Stimulated activated effector memory CD8-positive, alpha-beta T cell treated with anti-CD3 and anti-CD28 coated beads, Interleukin-12 subunit alpha, Interleukin-12 subunit beta, amount 100 ng/mL, for 72 hours (primary cell): ENCODE results near the gene STARD3.
A peak's percentile ranks its signal among the peaks of the same experiment; 100 is the strongest.
"Not testable (repeated sequence)": the region's sequence is repeated elsewhere in the genome, so short reads cannot be mapped to it uniquely, and the experiment has no call there.

Experiments
- ATAC-seq: fragments of 150-1000 bp; cut with Tn5 transposase; 2 replicates; pipeline ENCODE4 v1.10.0; 2021
- DNase-seq, 2 donors: peaks; one replicate each; pipeline ENCODE4 v3.0.0; 2021 to 2022; ENCODE audit warnings: low spot score in 2 of 2
- H3K27ac Mint-ChIP-seq: one replicate; pipeline ENCODE4 v1.8.0; 2022; ENCODE audit warnings: mild to moderate bottlenecking, mixed read lengths
- H3K36me3 Mint-ChIP-seq: one replicate; pipeline ENCODE4 v1.8.0; 2022; ENCODE audit warnings: mild to moderate bottlenecking, mixed read lengths
- H3K4me1 Mint-ChIP-seq: one replicate; pipeline ENCODE4 v1.8.0; 2022; ENCODE audit warnings: mixed read lengths
- H3K4me3 Mint-ChIP-seq: one replicate; pipeline ENCODE4 v1.8.0; 2022; ENCODE audit warnings: mild to moderate bottlenecking, mixed read lengths
- H3K9me3 Mint-ChIP-seq: one replicate; pipeline ENCODE4 v1.8.0; 2022; ENCODE audit warnings: mixed read lengths

Gene STARD3

DNA sequence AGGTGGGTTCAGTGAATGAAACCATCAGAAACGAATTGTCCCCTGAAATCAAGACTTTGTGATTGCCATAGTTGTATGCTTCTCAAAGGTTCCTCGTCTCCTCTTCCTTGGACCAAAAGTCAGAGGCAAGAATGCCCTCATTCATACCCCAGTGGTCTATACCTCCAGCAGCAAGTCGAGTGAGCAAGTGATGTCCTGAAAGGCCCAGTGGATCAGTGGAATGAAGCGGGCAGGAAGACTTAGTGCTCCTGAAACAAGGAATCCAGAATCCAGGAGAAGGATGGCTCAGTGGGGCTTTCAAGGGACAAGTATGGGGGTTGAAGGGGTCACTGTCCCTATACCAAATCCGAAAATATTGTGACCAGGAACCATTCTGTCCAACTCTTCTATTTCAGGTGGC lies 57.6 kb downstream of the STARD3 start:
- Mint-ChIP-seq H3K36me3 (no peaks in the 10 kb centered on the region), H3K4me3 (no peak overlapping the region), H3K9me3 (no peaks in the 10 kb centered on the region), H3K4me1 (peaks cover 7% of the 10 kb centered on the region), H3K27ac (no peak overlapping the region)
- DNase-seq (no peak), ATAC-seq (no peak)

DNA sequence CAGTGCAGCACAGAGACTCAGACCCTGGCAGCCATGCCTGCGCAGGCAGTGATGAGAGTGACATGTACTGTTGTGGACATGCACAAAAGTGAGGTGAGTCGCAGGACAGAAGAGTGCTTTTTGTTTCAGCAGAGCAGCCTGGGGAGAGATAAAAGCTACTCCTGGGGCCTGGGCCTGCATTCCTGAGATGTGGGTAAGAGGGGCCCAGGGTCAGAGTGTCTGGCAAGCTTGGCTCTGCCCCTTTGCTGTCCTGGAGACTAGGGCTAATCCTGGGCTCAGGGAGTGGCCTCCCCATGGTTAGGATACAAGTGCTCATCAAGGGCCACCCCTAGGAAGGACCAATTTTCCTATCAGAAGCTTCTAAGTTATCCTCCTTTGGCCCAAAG lies 58.1 kb downstream of the STARD3 start:
- Mint-ChIP-seq H3K9me3 (no peaks in the 10 kb centered on the region), H3K4me1 (peaks cover 11% of the 10 kb centered on the region), H3K36me3 (no peaks in the 10 kb centered on the region), H3K4me3 (no peak overlapping the region), H3K27ac (no peak overlapping the region)
- no peak for DNase-seq
- ATAC-seq = peak; percentile 24

DNA sequence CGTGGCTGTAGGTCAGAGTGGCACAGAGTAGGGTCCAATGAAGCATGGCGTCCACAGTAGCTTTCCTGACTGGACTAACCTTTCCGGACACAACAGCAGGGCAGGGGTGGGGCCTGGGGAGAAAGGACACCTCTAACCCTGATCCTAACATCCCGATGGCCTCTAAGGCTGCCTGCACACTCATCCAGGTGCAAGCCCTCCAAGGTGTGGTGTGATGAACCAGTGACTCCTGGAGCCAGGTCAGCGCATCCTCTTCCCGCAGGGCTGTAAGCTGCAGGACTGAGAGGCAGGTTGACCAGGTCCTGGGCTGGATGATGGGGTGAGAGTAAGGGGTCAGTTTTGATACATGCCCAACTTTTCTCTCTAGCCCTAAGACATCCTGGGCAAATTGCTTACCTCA lies 59.8 kb downstream of the STARD3 start:
- no peak for ATAC-seq
- no peak overlapping the region for H3K27ac Mint-ChIP-seq
- H3K36me3 Mint-ChIP-seq = no peaks in the 10 kb centered on the region
- H3K4me3 Mint-ChIP-seq = no peak overlapping the region
- no peak for DNase-seq
- no peaks in the 10 kb centered on the region for H3K9me3 Mint-ChIP-seq
- peaks cover 11% of the 10 kb centered on the region for H3K4me1 Mint-ChIP-seq

DNA sequence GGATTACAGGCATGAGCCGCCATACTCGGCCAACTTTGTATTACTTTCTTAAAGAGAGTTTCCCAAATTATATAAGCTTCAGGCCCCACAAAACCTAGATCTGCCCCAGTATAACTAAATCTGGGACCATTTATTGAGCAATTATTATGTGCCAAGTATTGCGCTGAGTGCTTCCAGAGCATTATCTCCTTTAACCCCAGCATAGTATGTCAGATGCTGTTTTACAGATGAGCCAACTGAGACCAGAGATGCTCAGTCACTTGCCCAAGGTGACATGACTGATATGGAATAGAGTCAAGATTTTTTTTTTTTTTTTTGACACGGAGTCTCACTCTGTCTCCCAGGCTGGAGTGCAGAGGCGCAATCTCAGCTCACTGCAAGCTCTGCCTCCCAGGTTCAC lies 61.0 kb downstream of the STARD3 start:
- H3K4me3 Mint-ChIP-seq = no peak overlapping the region

DNA sequence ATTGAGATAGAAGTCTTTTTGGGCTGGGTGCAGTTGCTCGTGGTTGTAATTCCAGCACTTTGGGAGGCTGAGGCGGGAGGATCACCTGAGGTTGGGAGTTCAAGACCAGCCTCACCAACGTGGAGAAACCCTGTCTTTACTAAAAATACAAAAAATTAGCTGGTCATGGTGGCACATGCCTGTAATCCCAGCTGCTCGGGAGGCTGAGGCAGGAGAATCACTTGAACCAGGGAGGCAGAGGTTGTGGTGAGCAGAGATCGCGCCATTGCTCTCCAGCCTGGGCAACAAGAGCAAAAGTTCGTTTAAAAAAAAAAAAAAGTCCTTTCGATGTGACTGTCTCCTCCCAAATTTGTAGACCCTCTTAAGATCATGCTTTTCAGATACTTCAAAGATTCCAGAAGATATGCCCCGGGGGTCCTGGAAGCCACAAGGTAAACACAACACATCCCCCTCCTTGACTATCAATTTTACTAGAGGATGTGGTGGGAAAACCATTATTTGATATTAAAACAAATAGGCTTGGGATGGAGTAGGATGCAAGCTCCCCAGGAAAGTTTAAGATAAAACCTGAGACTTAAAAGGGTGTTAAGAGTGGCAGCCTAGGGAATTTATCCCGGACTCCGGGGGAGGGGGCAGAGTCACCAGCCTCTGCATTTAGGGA lies 62.3 kb downstream of the STARD3 start:
- peak overlapping the region; percentile 33 for H3K4me3 Mint-ChIP-seq
- DNase-seq, H3K9me3 Mint-ChIP-seq, H3K36me3 Mint-ChIP-seq, H3K27ac Mint-ChIP-seq, ATAC-seq: not testable (repeated sequence)
- peaks cover 17% of the 10 kb centered on the region for H3K4me1 Mint-ChIP-seq

More for the DNA sequence above, 61.0 kb downstream of the STARD3 start:
- Mint-ChIP-seq H3K9me3 (no peaks in the 10 kb centered on the region), H3K27ac (no peak overlapping the region), H3K36me3 (no peaks in the 10 kb centered on the region), H3K4me1 (peaks cover 11% of the 10 kb centered on the region)
- ATAC-seq (no peak), DNase-seq (no peak)

DNA sequence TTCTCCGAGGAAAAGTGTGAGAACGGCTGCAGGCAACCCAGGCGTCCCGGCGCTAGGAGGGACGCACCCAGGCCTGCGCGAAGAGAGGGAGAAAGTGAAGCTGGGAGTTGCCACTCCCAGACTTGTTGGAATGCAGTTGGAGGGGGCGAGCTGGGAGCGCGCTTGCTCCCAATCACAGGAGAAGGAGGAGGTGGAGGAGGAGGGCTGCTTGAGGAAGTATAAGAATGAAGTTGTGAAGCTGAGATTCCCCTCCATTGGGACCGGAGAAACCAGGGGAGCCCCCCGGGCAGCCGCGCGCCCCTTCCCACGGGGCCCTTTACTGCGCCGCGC lies 62.8 kb downstream of the STARD3 start, which contains the start of gene ERBB2:
Gene ERBB2, plus strand, starts transcription at position 247 of the 330 bp plus-strand sequence. CDS start 175 bp downstream, outside the sequence.
- H3K36me3 Mint-ChIP-seq = no peaks in the 10 kb centered on the region
- H3K4me1 Mint-ChIP-seq = peaks cover 17% of the 10 kb centered on the region
- ATAC-seq (no peak), DNase-seq (no peak)
- no peaks in the 10 kb centered on the region for H3K9me3 Mint-ChIP-seq
- no peak within 1 kb of the TSS for H3K27ac Mint-ChIP-seq
- peak within 1 kb of the TSS; percentile 33 for H3K4me3 Mint-ChIP-seq

DNA sequence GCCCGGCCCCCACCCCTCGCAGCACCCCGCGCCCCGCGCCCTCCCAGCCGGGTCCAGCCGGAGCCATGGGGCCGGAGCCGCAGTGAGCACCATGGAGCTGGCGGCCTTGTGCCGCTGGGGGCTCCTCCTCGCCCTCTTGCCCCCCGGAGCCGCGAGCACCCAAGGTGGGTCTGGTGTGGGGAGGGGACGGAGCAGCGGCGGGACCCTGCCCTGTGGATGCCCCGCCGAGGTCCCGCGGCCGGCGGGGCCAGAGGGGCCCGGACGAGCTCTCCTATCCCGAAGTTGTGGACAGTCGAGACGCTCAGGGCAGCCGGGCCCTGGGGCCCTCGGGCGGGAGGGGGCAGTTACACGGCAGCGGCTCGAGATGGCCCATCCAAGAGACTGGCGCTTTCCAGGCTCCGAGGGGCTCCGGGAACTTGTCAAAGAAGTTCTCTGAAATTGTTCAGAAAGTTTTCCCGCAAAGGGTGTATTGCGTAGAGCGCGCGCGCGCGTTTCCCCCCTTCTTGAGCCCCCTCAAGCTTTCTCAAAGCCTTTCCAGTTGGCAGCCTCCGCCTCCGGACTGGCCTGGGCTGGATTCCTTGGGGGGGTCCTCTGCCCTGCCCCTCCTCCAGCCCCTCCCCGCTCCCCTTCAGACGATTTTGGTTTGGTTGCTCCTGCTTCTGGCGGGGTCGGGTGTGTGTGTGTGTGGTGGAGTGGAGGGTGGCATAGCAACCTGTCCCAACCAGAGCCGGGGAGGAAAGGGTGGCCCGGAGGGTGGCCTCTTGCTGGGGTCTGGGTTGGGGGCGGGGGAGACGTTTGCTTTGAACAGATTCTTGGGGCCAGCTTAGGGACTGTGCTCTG lies 63.4 kb downstream of the STARD3 start:
- no peak for ATAC-seq
- H3K9me3 Mint-ChIP-seq = no peaks in the 10 kb centered on the region
- H3K27ac Mint-ChIP-seq = no peak overlapping the region
- no peak for DNase-seq
- peaks cover 17% of the 10 kb centered on the region for H3K4me1 Mint-ChIP-seq
- no peak overlapping the region for H3K4me3 Mint-ChIP-seq
- H3K36me3 Mint-ChIP-seq = no peaks in the 10 kb centered on the region

DNA sequence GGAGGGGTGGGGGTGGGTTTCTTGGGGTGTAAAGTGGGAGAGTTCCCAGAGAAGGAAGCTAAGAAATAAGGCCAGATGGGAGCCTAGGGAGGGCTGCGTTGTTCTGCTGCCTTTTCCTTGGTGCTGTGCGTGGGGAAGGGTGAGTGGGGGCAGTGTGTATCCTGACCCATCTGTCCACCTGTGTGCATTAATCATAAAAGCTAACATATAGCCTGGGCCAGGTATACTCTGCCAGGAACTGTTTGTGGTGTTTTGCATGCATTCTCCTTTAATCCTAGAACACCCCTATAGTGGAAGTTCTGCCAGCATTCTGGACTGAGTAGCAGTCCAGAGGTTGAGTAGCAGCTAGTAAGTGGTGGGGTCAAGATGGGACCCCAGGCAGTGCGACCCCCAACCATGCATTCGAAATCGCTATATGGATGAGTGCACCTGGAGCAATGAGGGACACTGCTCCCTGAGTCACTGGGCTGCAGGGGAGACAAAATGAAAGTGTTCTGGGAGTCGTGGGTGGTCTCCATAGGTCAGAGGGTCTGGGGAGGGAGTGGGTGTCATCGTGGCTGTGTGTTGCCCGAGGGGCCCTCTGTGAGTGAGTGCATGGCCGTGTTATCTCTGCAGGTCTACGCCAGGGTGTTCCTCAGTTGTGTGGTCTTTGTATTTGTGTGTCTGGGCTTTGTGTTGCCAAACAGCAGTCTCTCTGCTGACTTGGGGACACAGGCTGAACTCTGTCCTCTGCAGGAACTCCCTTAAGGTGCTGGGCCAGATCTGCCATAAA lies 64.3 kb downstream of the STARD3 start:
- no peak for DNase-seq
- Mint-ChIP-seq H3K36me3 (no peaks in the 10 kb centered on the region), H3K4me1 (peaks cover 17% of the 10 kb centered on the region), H3K27ac (no peak overlapping the region), H3K4me3 (no peak overlapping the region), H3K9me3 (no peaks in the 10 kb centered on the region)
- no peak for ATAC-seq

DNA sequence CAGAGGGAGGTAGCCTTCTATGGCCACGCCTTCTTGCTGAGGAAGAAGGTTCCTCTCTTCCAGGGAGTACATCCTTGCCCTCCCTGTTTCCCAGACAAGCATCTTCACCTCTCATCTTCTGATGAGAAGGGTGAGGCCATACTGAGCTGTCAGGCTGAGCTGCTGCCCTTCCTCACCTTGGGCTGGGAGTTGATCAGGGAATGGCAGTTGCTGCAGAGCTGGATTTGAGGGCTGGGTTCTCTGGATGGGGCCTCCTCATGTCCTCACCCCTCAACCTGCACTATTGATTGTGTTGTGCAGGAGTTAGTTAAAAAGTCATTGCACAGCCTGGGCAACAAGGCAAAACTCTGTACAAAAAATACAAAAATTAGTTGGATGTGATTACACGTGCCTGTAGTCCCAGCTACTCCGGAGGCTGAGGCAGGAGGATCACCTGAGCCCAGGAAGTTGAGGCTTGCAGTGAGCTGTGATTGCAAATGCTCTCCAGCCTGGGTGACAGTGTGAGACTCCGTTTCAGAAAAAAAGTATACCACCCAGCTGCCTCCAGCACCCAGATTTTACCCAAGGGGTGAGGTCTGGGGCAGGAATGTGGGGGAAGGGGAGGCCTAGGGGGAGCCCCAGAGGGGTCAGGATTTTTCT lies 65.0 kb downstream of the STARD3 start:
- H3K27ac Mint-ChIP-seq = no peak overlapping the region
- no peak for DNase-seq
- H3K36me3 Mint-ChIP-seq = no peaks in the 10 kb centered on the region
- ATAC-seq = no peak
- no peak overlapping the region for H3K4me3 Mint-ChIP-seq
- no peaks in the 10 kb centered on the region for H3K9me3 Mint-ChIP-seq
- peaks cover 20% of the 10 kb centered on the region for H3K4me1 Mint-ChIP-seq

DNA sequence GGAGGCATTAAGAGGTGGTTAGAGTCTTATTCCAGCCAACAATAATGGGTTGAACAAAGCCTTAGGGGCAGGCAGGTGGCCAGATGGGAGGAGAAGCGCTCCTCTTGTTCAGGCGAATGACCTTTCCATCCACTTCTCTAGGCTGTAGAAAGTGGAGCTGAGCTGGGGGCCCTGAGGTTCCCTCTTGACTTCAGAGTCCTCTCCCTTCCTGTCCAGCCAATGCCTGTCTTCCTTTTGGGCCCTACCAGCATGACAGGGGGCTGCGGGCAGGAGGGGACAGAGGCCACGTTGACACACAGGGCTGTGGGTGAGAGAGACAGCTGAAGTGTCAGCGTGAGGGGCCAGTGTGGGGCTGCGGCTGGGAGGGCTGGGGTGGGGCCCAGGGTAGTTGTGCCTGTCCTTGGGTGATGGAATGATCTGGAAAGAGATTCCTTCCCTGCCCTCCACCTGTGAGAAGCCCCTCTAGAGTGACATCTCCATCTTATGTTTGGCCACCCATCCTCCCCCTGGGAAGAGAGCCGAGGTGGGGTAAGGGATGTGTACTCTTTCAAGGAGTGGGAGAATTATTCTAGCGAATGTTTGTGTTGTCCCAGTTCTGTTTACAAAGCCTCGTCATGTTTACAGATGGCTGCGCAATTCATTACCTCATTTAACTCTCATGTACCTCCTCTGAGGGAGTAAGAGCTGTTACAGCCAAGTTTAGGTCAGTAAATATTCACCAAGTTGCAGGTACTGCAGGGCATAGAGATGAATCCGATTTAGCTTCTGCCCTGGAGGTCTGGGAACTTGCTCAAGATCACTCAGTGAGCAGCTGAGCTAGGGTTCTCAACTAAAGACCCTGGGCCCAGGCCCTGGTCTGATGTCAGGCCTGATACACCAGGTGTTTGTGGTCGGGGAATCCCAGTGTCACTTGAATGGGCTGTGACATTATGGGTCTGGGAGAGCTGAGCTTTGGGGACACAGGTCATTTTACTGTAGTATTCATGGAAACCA lies 66.3 kb downstream of the STARD3 start:
- H3K4me3 Mint-ChIP-seq = no peak overlapping the region

DNA sequence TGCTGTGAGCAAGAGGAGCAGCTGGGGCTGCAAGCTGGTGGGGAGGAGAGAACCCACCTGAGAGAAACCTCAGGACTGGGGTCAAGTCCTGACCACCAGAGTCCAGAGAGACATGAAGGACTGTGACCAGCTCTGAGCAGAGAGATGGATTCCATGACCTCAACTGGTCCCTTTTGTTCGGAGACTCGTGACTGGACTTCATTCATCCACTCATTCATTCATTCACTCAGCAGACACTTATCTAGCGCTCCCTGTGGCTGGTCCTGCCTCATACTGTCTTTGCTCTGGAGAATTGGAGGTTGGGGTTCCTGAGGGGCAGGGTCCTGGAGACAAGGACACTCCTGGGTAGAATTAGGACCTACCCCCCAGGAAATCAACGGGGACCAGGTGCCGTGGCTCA lies 67.0 kb downstream of the STARD3 start:
- Mint-ChIP-seq H3K4me3 (no peak overlapping the region), H3K9me3 (no peaks in the 10 kb centered on the region), H3K36me3 (no peaks in the 10 kb centered on the region), H3K27ac (peak overlapping the region; percentile 57), H3K4me1 (peaks cover 29% of the 10 kb centered on the region)
- DNase-seq (no peak), ATAC-seq (no peak)

More for the DNA sequence above, 66.3 kb downstream of the STARD3 start:
- DNase-seq (no peak), ATAC-seq (peak; percentile 55)
- Mint-ChIP-seq H3K9me3 (no peaks in the 10 kb centered on the region), H3K27ac (peak overlapping the region; percentile 57), H3K36me3 (no peaks in the 10 kb centered on the region), H3K4me1 (peaks cover 26% of the 10 kb centered on the region)

DNA sequence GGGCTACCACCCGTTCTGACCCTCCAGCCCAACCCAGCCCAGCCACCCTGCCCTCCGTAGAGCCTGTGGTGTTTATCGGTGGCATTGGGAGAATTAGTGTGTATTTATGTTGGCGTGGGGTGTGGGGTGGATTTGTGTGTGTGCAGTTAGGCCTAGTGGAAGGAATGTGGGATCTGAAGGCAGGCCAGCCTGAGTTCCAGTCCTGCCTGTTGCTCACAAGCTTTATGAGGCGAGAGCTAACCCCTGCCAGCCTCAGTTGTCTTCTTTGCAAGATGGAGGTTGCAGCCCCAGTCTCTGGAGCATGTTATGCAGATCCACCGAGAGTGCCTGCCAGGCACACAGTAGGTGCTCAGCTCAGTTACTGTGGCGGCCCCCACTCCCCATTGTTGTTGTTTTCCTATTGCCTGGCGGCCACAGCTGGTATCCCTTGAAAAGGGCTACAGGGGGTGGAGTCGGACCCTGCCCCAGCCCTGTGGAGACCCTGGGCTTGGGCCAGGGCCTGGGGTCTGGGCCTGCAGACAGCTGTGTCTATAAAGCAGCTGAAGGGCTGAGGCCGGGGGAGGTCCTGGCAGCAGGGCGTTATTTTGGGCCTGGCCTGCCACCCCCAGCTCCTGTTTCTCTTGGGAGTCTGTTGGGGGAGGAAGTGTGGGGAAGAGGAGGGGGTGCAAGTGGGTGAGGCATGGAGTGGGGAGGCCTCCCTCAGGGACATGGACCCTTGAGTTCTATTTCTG lies 68.0 kb downstream of the STARD3 start:
- H3K4me3 Mint-ChIP-seq = no peak overlapping the region
- peak overlapping the region; percentile 57 for H3K27ac Mint-ChIP-seq
- no peaks in the 10 kb centered on the region for H3K36me3 Mint-ChIP-seq
- no peak for ATAC-seq
- DNase-seq = no peak
- no peaks in the 10 kb centered on the region for H3K9me3 Mint-ChIP-seq
- peaks cover 28% of the 10 kb centered on the region for H3K4me1 Mint-ChIP-seq

DNA sequence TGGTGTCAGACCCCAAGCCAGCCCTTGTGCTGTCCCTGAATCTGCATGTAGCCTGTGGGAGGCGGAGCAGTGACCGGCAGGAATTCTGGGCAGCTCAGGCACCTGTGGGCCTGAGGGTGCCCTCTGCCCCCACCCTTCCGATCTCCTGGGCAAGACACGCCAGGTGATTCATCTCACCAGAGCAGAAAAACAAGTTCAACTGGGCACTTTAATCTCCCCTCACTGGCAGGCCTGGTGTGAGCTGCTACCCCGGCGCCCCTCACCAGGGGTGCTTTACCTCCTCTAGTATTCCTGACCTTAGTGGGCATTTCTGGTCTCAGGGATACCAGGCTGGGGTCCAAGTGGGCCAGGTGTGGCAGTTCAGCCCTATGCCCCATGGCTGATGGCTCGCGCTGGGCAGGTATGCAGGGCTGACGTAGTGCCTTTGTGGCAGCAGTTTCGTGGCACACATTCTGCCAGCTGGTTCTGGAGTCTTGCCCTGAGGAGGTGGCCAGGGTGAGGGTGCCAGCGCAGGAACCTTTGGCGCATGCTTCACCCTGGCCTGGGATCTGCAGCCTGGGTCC lies 68.9 kb downstream of the STARD3 start:
- DNase-seq = no peak
- H3K27ac Mint-ChIP-seq = no peak overlapping the region
- H3K4me3 Mint-ChIP-seq = no peak overlapping the region

More for the DNA sequence above, 68.9 kb downstream of the STARD3 start:
- no peak for ATAC-seq
- Mint-ChIP-seq H3K36me3 (no peaks in the 10 kb centered on the region), H3K4me1 (peaks cover 28% of the 10 kb centered on the region), H3K9me3 (no peaks in the 10 kb centered on the region)
